Keratinocyte (primary cell): ENCODE measurements around the gene NKX3-2. TPM values are rescaled to one million over a fixed set of nuclear protein-coding genes. Genes with fewer than 3 reads are reported as not detected.

ENCODE experiments used
- DNase-seq: peaks from one replicate; pipeline ENCODE4 v3.0.0-alpha.2; 2011; ENCODE audit warnings: low read depth, missing footprints, low spot score
- FAIRE-seq: peaks from 2 replicates; lab custom pipeline; 2011; peaks lifted over from hg19 to GRCh38; lab: Jason Lieb, UNC
- H2AFZ ChIP-seq: 2 replicates; pipeline ENCODE4 v1.6.0; 2012; ENCODE audit warnings: low read length, control low read depth, inconsistent platforms; ENCODE audit not compliant: control insufficient read depth
- H3K27ac ChIP-seq: 2 replicates; pipeline ENCODE4 v1.5.1; 2011; ENCODE audit warnings: low read length; ENCODE audit not compliant: control insufficient read depth, insufficient read depth
- H3K27me3 ChIP-seq: 3 replicates; pipeline ENCODE4 v1.6.0; 2011; ENCODE audit warnings: low read length; ENCODE audit not compliant: control insufficient read depth, insufficient read depth; ENCODE audit errors: extremely low read depth
- H3K36me3 ChIP-seq, 2 experiments: 2 replicates in 1 of 2; 3 replicates in 1 of 2; pipeline ENCODE4 v1.5.1; 2011; ENCODE audit warnings: low read length in 2 of 2, mild to moderate bottlenecking in 1 of 2; ENCODE audit not compliant: control insufficient read depth in 2 of 2, insufficient read depth in 2 of 2; ENCODE audit errors: extremely low read depth in 1 of 2
- H3K4me1 ChIP-seq: 3 replicates; pipeline ENCODE4 v1.5.1; 2011; ENCODE audit warnings: low read length; ENCODE audit not compliant: control insufficient read depth, insufficient read depth; ENCODE audit errors: extremely low read depth
- H3K4me2 ChIP-seq: 3 replicates; pipeline ENCODE4 v1.6.0; 2011; ENCODE audit warnings: low read depth, low read length; ENCODE audit not compliant: control insufficient read depth, insufficient read depth; ENCODE audit errors: extremely low read depth
- H3K4me3 ChIP-seq, 3 experiments: fragments of 200-600 bp in 1 of 3; sonication (generic) in 1 of 3; 2 replicates in 2 of 3; 3 replicates in 1 of 3; pipeline ENCODE4 v1.5.1; 2011 to 2016; ENCODE audit warnings: low read length in 3 of 3, mild to moderate bottlenecking in 3 of 3, control low read depth in 2 of 3, inconsistent platforms in 1 of 3, low read depth in 1 of 3, mixed read lengths in 1 of 3, mixed run types in 1 of 3, moderate library complexity in 1 of 3; ENCODE audit not compliant: control insufficient read depth in 2 of 3, insufficient read depth in 2 of 3; ENCODE audit errors: extremely low read depth in 1 of 3
- H3K79me2 ChIP-seq: 2 replicates; pipeline ENCODE4 v1.6.0; 2012; ENCODE audit warnings: low read length; ENCODE audit not compliant: control insufficient read depth, insufficient read depth
- H3K9ac ChIP-seq: 3 replicates; pipeline ENCODE4 v1.6.0; 2011; ENCODE audit warnings: low read length; ENCODE audit not compliant: control insufficient read depth, insufficient read depth; ENCODE audit errors: extremely low read depth
- H3K9me1 ChIP-seq: 3 replicates; pipeline ENCODE4 v1.6.0; 2011; ENCODE audit warnings: low read length; ENCODE audit not compliant: control insufficient read depth, insufficient read depth; ENCODE audit errors: extremely low read depth
- H3K9me3 ChIP-seq: 2 replicates; pipeline ENCODE4 v1.5.1; 2012; ENCODE audit warnings: low read depth, low read length; ENCODE audit not compliant: control insufficient read depth
- H4K20me1 ChIP-seq: 3 replicates; pipeline ENCODE4 v1.6.0; 2011; ENCODE audit warnings: low read length; ENCODE audit not compliant: control insufficient read depth, insufficient read depth; ENCODE audit errors: extremely low read depth
- CTCF ChIP-seq, 3 experiments: IDR thresholded peaks in 1 of 3; conservative IDR thresholded peaks in 1 of 3; optimal IDR thresholded peaks in 1 of 3; 2 replicates in 2 of 3; 3 replicates in 1 of 3; pipeline versions ENCODE3 to v1.5.1; 2011; ENCODE audit warnings: low read length in 3 of 3, mild to moderate bottlenecking in 3 of 3, moderate library complexity in 2 of 3, control low read depth in 1 of 3, inconsistent platforms in 1 of 3; ENCODE audit not compliant: insufficient read depth in 2 of 3; ENCODE audit errors: extremely low read depth in 1 of 3
- EZH2 ChIP-seq: IDR thresholded peaks from one replicate; pipeline ENCODE4 v1.6.1; 2012; ENCODE audit warnings: inconsistent platforms, mild to moderate bottlenecking, low read length, moderate library complexity
- dilution Hi-C: fragments of 300-500 bp; cut with MboI; formaldehyde crosslinking; loops from one replicate; pipeline ENCODE4 v1.7.0; 2020; ENCODE audit warnings: low sequenced_read_pairs; ENCODE audit not compliant: extremely low pct_ligation_motif_present
- polyA plus RNA-seq, 5 experiments: library from polyadenylated mRNA; depleted of rRNA in 3 of 5; stranded (reverse) in 3 of 5; stranded (forward) in 1 of 5; unstranded in 1 of 5; fragments of >200 nt; gene quantifications; 1 replicate in 1 of 5; 2 replicates in 3 of 5; 3 replicates in 1 of 5; pipeline versions ENCODE4 v1.2.1 to v1.2.3, GENCODE V29; 2011 to 2012; ENCODE audit warnings: missing spikeins in 2 of 5, low read depth in 1 of 5, low replicate concordance in 1 of 5

NKX3-2 gene
- polyA plus RNA-seq, 1 donor (not counting 4 experiments of a cell fraction or from before 2014, with no cell fraction given), result 0.04 TPM

GRCh38 chr4:13504374-13504773, 39.9 kb downstream of the NKX3-2 start:
- no peaks in the 10 kb centered on the region for H3K9me1 ChIP-seq
- H3K27ac ChIP-seq, result no peak overlapping the region
- no peaks in the 10 kb centered on the region for H4K20me1 ChIP-seq
- H3K36me3 ChIP-seq, result no peaks in the 10 kb centered on the region
- H2AFZ ChIP-seq, result no peak overlapping the region
- TF ChIP-seq EZH2 (no peak), CTCF (optimal IDR thresholded peaks at IDR 0.05 in 1 of 3, IDR thresholded peaks at IDR 0.05 in 1 of 3, conservative IDR thresholded peaks at IDR 0.05 in 1 of 3; ENCODE audit: extremely low read depth in 1 of 3, insufficient read depth in 2 of 3, low read length in 3 of 3) (no peak)
- H3K4me2 ChIP-seq, result no peak overlapping the region
- H3K4me3 ChIP-seq, result no peak overlapping the region
- no peak overlapping the region for H3K9ac ChIP-seq
- FAIRE-seq, result no peak
- no peaks in the 10 kb centered on the region for H3K79me2 ChIP-seq
- no peaks in the 10 kb centered on the region for H3K9me3 ChIP-seq
- no peaks in the 10 kb centered on the region for H3K4me1 ChIP-seq
- no peak for DNase-seq
- no peaks in the 10 kb centered on the region for H3K27me3 ChIP-seq
- dilution Hi-C loops, result no loop called here

GRCh38 chr4:13498469-13498868, 45.8 kb downstream of the NKX3-2 start:
- no peaks in the 10 kb centered on the region for H3K4me1 ChIP-seq
- H3K9ac ChIP-seq, result no peak overlapping the region
- no peak for DNase-seq
- no peak for FAIRE-seq
- no peaks in the 10 kb centered on the region for H3K9me3 ChIP-seq
- H3K4me3 ChIP-seq, result no peak overlapping the region
- H3K79me2 ChIP-seq, result no peaks in the 10 kb centered on the region
- H3K4me2 ChIP-seq, result no peak overlapping the region
- no peaks in the 10 kb centered on the region for H3K36me3 ChIP-seq
- no peaks in the 10 kb centered on the region for H3K27me3 ChIP-seq
- H3K27ac ChIP-seq, result no peak overlapping the region
- H4K20me1 ChIP-seq, result no peaks in the 10 kb centered on the region
- no peaks in the 10 kb centered on the region for H3K9me1 ChIP-seq
- no peak for TF ChIP-seq EZH2
- TF ChIP-seq CTCF (optimal IDR thresholded peaks at IDR 0.05 in 1 of 3, IDR thresholded peaks at IDR 0.05 in 1 of 3, conservative IDR thresholded peaks at IDR 0.05 in 1 of 3; ENCODE audit: extremely low read depth in 1 of 3, insufficient read depth in 2 of 3, low read length in 3 of 3), result no peak
- no peak overlapping the region for H2AFZ ChIP-seq
- dilution Hi-C loops, result no loop called here
